Hematopoietic multipotent progenitor cell treated with erythropoietin and hydrocortisone succinate and interleukin-3 and kit ligand, for 17 days (in vitro differentiated cells): ENCODE measurements around the gene PRDM10.
"Not testable (repeated sequence)": the region's sequence is repeated elsewhere in the genome, so short reads cannot be mapped to it uniquely, and the experiment has no call there.

ENCODE experiments used
- DNase-seq: peaks from one replicate; pipeline ENCODE4 v3.0.0-alpha.2; 2015; ENCODE audit warnings: low spot score

The PRDM10 gene

DNA sequence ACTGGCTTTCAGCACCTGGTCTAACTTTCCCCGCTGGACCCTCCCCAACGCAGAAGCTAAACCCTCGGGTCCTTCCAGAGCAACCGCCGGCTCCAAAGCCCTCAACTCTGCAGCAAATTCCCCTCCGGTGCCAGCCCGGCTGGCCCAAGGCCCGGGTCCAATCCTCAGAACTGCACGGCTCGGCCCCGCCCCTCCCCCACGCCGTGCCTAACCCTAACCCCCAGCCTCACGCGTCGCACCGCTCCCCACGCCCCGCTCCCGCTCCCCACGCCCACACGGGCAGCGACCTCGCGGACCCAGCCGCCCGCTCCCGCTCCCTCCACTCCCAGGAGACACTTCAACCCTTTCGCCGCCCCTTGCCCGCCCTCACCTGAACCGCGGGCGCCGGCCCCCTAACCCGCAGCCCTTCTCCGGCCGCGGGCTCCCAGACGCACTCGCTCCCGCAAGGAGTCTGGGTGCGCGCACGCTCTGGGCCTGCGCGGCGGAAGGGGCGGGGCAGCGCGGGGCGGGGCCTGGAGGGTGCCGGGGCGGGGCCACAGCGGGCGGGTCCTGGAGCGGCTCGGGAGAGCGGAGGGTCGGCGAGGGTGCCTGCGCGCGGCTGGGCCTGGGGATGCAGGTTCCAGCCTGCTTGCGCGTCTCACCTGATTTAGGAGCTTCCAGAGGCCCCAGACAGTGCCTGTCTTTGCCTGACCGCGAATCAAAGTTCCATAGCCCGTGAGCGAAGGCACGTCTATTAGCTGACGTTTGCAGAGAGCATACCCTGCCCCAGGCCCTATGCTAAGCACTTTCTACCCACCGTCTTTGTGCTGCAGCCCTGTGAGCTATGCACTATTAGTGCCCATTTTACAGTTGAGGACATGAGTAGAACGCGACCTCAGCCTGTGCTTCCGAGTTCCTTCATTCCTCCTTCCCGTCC is 107.3 kb downstream of the PRDM10 start, which contains the start of gene NFRKB:
TSS of gene NFRKB (minus strand) at position 453 of the 916 bp plus-strand sequence. CDS start 2,729 bp downstream, outside the sequence.
- peak; percentile 82 for DNase-seq

DNA sequence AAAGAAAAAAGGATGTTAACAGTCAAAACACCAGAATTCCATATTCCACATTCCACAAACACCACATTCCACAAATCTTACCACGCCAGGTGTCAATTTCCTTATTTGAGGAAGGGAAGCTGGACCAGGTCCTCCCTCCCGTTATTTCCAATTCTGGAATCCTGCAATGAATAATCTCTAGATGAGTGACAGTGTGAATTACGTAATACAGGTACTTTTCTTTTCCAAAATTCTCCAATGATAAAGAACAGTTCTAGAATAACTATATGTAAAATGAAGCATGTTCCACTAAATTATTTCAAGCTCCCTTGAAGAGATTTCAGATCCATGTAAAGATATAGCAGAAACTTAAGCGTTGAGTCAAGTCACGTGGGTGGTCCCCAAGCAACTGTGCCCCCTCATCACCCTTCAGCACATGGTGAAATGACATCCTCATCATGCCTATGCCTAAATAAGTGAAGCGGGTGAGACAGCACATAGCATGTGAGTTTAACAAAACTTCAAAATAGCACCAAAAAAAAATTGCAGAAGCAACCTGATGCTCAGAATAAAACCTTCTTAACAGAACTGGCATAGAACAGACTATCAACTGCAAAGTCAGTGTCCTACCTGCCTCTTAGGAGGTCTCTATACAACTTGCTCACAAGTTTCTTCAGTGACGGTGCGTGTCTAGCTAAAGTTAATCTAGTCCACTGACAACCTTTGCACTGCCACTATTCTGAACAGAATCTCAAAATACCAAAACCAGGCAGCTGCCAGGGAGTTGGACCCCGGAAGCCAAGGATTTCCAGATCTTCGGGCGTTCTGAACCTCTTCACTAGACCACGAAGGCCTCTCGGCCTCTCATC is 108.1 kb downstream of the PRDM10 start:
- DNase-seq, result peak; percentile 35

DNA sequence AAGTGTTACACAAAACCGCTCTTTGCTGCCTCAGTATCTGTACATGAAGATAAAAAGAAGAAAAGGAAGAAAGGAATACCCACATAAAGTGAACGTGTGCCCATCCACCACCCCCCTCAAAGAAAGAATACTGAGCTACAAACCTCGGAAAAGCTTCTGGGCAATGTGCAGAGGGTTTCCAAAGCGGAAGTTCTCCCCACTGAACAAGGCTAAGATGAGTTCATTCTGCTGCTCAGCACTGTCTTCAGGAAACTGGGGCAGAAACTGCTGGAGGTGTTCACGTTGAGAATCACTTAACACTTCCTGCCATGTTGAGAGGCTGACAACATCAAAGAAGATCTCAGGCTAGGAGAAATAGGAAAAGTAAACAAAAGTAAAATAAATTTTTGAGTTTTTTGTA is 114.2 kb downstream of the PRDM10 start:
- no peak for DNase-seq

DNA sequence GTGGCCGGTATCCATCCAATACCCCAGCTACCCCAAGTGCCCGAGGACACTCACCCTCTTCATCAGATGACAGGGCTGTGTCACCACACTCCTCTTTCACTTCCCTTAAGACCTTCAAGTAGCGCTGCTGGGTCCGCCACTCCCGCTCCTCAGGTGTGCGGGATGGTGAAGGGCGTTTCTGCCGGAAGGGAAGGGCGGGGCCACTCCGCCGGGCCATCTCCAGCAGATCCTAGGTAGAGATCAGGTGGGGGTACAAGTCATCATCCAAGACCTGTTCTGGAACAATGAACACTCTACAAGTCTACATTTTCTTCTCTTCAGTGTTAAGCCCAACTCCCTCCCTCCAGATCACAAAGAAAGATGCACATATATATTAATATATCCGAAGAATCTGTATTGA is 117.3 kb downstream of the PRDM10 start:
- no peak for DNase-seq

DNA sequence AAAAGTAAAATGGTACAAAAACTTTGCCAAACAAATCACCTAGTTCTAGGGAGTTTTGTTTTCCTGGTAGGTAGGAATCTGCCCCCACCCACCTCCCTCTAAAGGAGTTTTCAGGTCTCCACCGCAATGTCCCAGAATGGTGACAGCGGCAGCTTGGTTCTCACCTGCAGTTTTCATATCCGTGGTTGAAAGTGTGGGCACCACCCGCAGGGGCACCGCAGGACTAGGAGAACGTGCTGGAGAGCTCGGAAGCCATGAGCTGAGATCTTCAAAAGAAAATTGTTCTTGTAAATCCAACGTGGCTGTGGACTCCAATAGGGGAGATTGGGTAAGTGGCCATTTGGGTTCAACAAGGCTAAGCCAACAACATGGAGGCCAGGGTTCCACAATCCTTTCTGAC is 118.1 kb downstream of the PRDM10 start:
- no peak for DNase-seq

DNA sequence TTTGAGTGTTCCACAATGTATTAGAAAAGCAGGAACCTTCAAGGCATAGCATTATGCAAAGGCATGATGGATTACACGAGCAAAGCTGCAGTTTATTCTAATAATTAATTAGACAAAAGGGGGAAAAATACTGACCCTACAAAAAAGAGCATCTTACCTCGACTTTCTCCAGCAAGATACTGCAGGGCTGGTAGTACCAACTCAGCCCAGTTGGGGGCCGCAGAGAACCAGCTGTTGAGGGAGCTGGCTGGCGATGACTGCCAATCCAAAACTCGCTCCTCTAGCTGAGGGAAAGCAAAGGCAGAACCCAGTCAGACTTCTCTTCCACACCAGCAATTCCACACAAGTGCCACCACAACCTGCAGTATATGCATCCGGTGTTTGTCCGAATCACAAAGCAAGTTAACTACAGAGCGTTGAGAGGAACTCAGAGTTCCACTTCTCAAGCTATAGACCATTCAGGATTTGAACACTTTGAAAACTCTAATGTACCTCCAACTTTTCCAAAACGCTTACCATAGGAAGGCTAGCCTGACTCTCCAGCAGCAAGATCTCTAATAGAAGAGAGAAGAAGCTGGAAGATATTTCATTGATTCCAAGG is 121.0 kb downstream of the PRDM10 start:
- peak; percentile 9 for DNase-seq

DNA sequence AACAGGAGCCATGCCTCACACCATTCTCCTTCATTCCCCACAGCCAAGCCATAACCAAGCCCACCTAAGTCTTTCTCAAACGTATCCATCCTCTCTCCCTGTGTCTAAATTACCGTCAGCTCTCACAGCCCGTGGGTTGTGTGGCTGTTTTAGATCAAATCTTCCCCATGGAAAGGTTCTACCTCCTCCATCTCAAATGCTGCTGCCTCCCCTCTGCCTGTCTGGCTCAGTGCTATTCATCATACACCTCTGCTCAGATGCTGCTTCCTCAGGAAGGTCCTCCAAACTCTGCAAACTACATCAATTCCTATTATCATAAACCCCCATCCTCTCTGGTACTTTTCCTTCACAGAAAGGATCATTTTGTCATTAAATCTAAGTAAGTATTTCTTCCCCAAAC is 122.3 kb downstream of the PRDM10 start:
- DNase-seq, result no peak

DNA sequence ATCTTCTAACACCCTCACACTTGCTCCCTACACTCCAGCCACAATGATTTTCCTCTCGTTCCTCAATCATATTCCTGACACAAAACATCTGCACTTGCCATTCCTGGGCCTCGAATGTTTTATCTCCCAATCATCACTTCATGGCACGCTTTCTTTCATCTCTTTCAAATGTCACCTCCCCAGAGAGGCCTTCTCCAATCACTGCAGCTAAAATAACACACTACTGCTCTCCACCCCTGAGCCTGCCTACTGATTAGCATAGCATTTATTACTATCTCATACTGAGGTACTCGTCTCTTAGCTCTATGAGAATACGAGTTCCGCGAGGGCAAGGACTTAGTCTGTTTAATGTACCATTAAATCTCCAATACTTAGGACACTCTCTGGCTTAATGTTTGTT is 130.7 kb downstream of the PRDM10 start:
- no peak for DNase-seq

DNA sequence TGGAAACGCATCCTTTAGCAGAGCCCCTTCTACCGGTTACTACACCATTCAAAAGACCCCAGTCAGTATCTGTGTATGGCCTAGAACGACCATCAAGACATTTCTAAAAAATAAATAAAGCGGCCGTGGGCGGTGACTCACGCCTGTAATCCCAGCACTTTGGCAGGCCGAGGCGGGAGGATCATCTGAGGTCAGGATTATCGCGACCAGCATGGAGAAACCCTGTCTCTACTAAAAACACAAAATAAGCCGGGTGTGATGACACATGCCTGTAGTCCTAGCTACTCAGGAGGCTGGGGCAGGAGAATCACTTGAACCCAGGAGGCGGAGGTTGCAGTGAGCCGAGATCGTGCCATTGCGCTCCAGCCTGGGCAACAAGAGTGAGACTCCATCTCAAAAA is 134.0 kb downstream of the PRDM10 start:
- not testable (repeated sequence) for DNase-seq

DNA sequence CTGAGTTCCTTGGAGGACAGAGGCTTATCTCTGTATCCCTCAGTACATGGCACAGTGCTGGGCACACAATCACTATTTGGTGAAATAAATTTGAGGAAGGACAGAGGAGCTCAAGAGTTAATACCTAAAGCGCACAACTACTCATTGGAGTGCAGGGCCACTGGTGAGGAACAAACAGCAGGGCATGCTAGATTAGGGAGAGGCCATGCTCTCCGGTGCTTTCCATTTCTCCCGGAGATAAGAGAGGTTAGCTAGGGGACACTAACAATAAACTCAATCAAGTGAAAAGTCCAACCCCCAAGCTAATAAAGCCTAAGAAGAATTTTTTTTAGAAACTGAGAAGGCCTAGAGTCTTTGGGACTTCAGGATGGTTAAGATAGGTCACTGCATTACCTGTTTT is 136.3 kb downstream of the PRDM10 start:
- DNase-seq, result no peak

DNA sequence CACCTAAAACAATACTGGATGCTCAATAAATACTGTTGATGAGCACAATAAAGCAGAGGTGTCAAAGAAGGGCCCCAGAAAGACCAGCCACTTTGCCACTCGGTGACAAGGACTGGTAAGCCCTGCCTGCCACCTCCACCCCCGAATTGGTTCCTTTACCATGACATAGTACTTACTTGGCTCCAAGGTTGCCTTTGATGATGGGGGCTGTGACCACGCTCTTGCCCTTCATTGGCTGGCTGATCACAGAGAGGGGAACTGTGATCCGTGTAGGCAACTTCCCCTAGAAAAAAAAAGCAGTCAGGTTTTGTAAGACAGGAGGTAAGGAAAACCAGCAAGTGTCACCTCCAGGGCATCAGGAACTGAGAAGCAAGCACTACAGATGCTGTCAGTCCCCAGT is 136.9 kb downstream of the PRDM10 start:
- no peak for DNase-seq

DNA sequence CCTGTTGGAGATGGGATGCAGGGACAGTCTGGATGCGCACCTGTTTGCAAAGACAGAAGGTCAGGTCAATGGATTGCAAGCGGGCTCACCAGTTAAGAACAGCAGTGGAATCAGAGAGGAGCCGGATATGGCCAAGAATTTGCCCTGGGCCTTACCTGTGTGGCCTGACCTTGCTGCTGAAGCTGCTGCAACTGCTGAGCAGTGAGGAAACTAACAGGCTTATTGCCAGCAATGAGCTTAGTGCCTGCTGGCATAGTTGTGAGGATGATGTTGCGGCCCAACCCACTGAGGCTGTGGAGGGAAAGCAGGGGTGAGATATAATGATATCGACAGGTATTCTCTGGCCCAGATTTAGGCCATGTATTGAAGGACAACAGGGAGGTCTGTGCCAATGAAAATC is 137.8 kb downstream of the PRDM10 start:
- no peak for DNase-seq

DNA sequence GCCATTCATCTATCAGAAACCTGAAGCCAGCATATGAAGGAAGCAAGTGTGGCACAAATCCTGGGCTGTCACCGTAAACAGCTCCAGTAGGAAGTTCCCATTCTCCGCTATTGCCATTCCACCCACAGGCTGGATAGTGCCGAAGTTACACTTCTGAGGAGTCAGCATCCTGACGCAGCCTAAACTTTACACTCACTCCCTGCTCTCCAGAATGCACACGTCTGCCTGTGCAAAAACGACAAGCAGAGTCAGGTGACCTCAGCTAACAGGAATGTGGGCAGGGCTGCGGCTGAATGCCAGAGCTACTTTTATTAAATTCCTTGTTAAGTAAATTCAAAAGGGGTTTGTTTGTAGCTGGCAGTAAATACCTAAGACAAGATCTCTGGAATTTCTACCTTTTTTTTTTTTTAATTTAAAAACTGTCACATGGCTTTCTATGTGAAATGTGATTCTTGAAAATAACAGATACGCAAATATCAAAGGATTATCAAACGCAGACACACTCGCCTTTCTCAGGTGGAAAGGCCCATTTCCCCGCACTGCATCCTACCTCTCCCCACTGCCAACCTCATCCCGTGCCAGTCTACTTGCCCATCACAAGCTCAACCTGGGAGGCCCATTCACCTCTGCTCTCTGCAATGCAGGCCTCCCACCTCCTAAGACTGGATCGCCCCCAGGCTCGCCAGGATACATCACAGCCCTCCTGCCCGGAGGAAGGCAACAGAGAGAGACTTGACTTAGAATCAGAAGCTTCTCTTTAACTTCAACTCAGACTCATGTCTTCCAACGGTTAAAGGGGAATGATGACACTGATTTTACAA is 140.7 kb downstream of the PRDM10 start:
- DNase-seq, result no peak

DNA sequence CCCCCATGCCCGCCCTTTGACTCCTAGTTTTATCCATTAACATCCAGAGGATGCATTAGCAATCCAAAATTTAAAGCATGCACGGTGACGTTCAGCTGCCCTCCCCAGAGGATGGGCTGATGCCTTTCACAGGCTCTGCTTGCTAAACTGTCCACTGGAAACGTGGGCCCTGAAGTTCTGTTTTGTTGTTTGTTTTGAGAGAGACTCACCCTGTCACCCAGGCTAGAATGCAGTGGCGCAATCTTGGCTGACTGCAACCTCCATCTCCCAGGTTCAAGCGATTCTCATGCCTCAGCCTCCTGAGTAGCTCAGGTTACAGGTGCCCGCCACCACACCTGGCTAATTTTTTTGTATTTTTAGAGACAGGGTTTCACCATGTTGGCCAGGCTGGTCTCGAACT is 146.6 kb downstream of the PRDM10 start:
- no peak for DNase-seq

DNA sequence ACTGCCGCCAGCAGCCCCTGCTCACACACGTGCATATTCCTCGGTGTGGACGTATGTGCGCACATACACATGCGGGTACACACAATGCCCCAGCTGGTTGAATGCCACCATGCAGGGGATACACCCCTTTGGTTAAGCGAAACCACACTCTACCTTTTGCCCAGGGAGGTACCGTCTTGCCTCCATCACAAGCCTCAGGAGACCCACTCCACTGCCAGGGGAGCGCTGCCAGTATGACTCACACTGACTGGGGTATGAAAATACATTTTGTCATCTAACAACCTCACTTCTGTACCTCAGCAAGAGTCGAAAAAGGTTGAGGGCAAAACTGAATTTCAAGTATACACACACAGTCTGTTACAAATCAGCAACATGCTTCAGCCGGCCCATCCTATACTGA is 147.5 kb downstream of the PRDM10 start:
- no peak for DNase-seq

DNA sequence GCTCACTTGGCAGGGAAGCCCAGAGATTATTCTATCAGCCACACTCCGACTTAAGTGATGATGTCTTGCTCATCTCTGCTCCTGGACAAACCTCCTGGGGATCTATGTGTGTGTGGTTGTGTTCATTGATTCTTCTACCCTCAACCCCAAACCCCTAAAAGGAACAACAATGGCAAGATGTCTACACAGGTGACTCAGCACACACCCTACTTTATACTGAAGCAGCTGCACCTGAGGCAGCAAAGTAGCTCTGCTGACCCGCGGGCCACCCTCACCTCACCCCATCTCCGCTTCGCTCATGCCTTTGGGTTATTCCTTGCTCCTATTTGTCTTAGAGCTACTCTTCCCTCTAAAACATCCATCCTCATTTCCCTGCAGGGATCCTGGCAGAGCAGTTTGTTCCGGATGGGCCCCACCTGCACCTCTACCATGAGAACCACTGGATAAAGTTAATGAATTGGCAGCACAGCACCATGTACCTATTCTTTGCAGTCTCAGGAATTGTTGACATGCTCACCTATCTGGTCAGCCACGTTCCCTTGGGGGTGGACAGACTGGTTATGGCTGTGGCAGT is 148.3 kb downstream of the PRDM10 start:
- no peak for DNase-seq

DNA sequence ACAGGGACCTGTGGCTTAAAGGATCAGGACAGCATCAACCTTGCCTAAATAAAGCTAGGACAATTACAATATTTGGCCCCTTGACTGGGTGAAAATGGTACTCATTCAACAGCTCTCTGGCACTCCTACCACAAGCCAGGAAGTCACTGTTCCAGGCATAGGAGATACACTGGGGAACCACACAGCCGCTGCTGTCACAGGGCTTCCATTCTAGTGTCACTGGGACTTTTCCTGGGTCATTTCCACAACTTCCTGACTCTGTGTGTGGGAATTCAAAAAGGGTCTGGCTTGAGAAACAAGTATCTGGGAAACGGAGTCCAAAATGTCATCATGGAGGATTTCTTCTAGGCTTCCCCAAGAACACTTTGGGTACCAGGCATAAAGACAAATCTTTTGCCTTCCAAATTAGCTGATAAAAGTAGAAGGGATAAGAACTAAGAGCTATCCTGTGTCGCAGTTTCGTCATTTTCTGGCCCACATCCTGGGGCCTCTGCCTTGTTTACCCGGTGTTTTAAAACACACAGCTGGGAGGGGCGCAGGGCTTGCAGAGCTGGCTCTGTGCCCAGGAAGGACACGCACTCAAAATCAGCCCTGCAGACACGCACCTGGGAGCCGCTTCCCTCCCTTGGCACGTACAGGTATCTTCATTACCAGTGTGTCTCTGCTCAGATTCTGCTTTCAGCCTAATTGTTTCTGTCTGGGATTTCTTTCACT is 149.0 kb downstream of the PRDM10 start:
- no peak for DNase-seq

DNA sequence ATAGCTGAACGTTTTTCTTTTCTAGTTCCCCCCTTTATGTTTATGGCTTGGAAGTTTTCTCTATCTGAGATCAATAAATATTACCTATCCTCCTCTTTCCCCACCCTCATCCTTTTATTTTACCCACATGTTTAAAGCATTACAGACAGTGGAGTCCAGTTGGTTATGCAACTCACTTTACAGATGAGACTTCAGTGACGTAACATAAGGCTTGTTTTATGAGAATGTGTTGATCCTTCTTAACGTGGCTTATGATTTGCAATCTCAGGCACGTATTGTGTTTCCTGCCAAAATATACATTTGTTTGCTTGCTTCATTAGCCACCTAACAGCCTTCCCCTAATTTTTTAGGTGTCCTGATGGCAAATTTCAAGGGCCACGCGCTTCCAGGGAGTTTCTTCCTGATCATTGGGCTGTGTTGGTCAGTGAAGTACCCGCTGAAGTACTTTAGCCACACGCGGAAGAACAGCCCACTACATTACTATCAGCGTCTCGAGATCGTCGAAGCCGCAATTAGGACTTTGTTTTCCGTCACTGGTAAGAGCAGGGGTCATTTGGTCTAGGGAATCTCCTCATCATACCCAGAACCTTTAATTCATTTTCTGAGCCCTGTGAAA is 150.4 kb downstream of the PRDM10 start:
- DNase-seq, result no peak
